Pancreas (tissue), 10 donors: ENCODE results near the gene CYSTM1. TPM values are rescaled to one million over a fixed set of nuclear protein-coding genes. Genes with fewer than 3 reads are reported as not detected.

Experiments
- ATAC-seq, 4 donors: fragments of 200-7000 bp; cut with Tn5 transposase; one replicate each; pipeline versions ENCODE4 v1.8.0 to v1.9.1; 2020; ENCODE audit warnings: mild to moderate bottlenecking in 4 of 4, moderate library complexity in 4 of 4
- DNase-seq, 6 donors: peaks; one replicate each; pipeline ENCODE4 v3.0.0-alpha.2; 2020
- FAIRE-seq: peaks from 2 replicates; lab custom pipeline; 2012; peaks lifted over from hg19 to GRCh38; lab: Jason Lieb, UNC
- H3K27ac ChIP-seq, 4 donors: fragments of 200-600 bp; sonication (generic); 1 replicate in 3 of 4; 2 replicates in 1 of 4; pipeline versions ENCODE4 v1.5.0 to v1.8.0; 2020
- H3K27me3 ChIP-seq, 4 donors: fragments of 200-600 bp; one replicate each; pipeline ENCODE4 v1.8.0; 2021
- H3K36me3 ChIP-seq, 3 donors: fragments of 200-600 bp; sonication (generic) in 1 of 3; one replicate each; pipeline versions ENCODE4 v1.5.0 to v1.8.0; 2020 to 2021
- H3K4me1 ChIP-seq, 3 donors: fragments of 200-600 bp; one replicate each; pipeline ENCODE4 v1.8.0; 2021
- H3K4me3 ChIP-seq, 4 donors: fragments of 200-600 bp; sonication (generic) in 2 of 4; one replicate each; pipeline versions ENCODE4 v1.5.0 to v1.8.0; 2020 to 2021
- H3K9me3 ChIP-seq, 4 donors: fragments of 200-600 bp; one replicate each; pipeline ENCODE4 v1.8.0; 2021
- CTCF ChIP-seq, 4 donors: fragments of 200-600 bp; sonication (generic) in 3 of 4; IDR thresholded peaks; one replicate each; pipeline versions ENCODE4 v1.5.0 to v1.8.0; 2021; ENCODE audit warnings: antibody characterized with exemption in 4 of 4
- WGBS, 2 donors: extraction: QIAGEN DNeasy Blood & Tissue Kit; methylation state at CpG; one replicate each; pipeline ENCODE4 v1.1.7; 2013; 5-methylcytosine and 5-hydroxymethylcytosine counted together
- intact Hi-C, 3 donors: fragments of 100-400 bp; cut with DNase I; formaldehyde crosslinking; loops; one replicate each; pipeline versions ENCODE4 v1.11.1 to v1.14.2; 2022
- polyA plus RNA-seq, 2 donors: library from polyadenylated mRNA; stranded (reverse); fragments of 200-250 nt; gene quantifications; one replicate each; pipeline ENCODE4 v1.2.3, GENCODE V29; 2013
- total RNA-seq, 6 donors: library from RNA; stranded (reverse); fragmentation: NEBNext Ultra II Directional in 4 of 6; extraction: Animal tissue kit (Norgen Biotek cat#: 25700) in 4 of 6; gene quantifications; one replicate each; pipeline versions ENCODE4 v1.2.1 to v1.2.4, GENCODE V29; 2021 to 2023
- donor health status: healthy with polysubstance abuse.
- donor health status: DM: no; HTN: no; CAD: no; lungs with moderate emphysema.
- donor health status: DM: no; HTN: no; CAD: no.
- donor health status: control.
- donor health status: control.
- donor health status: Bipolar disorder and iron deficiency.
- donor health status: DM: yes; HTN: yes; CAD: no.
- donor health status: DM: no; HTN: no; CAD: no.
- donor health status: DM: no; HTN: no; CAD: no.
- donor health status: DM: yes; HTN: yes; CAD: no.

The CYSTM1 gene
- total and polyA plus RNA-seq, 8 donors, result 30.2 to 185 (median 52.8) TPM

- Histone ChIP-seq H3K4me3 (no peak overlapping the region), H3K9me3 (no peaks in the 10 kb centered on the region), H3K27ac (no peak overlapping the region), H3K36me3 (no peaks in the 10 kb centered on the region), H3K27me3 (no peaks in the 10 kb centered on the region), H3K4me1 (peaks cover 12 to 19% (median 14%) of the 10 kb centered on the region in 3 donors)
- WGBS, 2 donors, result 87 to 93% methylated on average over 1 of the region's 1 CpG
- TF ChIP-seq CTCF (IDR thresholded peaks at IDR 0.05), result peak in 1 of 4 donors; percentile 9
- FAIRE-seq (no peak), ATAC-seq (no peak), DNase-seq (no peak)
- intact Hi-C loops, result no loop called here
These were observed 5.6 kb upstream of the CYSTM1 start for GRCh38 chr5:140169410-140169809.

DNA sequence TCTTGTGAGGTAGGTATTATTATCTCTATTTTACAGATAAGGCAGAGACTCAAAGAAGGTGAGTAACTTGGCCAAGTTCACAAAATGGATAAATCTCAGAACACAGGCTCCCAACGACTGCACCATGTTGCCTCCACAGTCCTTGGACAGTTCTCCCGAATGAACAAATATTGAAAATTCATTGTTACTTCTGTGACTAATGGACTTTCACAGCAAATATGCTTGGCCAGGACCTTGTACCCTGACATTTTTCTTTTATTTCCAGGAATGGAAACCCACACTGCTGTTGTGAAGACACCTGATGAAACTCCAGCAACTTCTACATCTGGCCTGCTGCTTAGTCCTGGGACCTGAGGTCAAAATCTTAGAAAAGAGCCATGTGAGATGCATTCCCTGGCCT is 2.5 kb upstream of the CYSTM1 start:
- Histone ChIP-seq H3K9me3 (no peaks in the 10 kb centered on the region), H3K36me3 (no peaks in the 10 kb centered on the region), H3K4me1 (peaks cover 0 to 11% (median 9%) of the 10 kb centered on the region in 3 donors), H3K4me3 (no peak overlapping the region), H3K27ac (no peak overlapping the region), H3K27me3 (no peaks in the 10 kb centered on the region)
- ATAC-seq, result no peak
- WGBS, 2 donors, result 61 to 64% methylated on average over 2 of the region's 2 CpGs
- no peak for DNase-seq
- TF ChIP-seq CTCF (IDR thresholded peaks at IDR 0.05), result no peak
- intact Hi-C loops, result loop anchor here in 1 of 3 donors (5.0 kb wide), 1 partner anchor 175 kb away; the partner anchor contains the start of gene HBEGF
- no peak for FAIRE-seq

DNA sequence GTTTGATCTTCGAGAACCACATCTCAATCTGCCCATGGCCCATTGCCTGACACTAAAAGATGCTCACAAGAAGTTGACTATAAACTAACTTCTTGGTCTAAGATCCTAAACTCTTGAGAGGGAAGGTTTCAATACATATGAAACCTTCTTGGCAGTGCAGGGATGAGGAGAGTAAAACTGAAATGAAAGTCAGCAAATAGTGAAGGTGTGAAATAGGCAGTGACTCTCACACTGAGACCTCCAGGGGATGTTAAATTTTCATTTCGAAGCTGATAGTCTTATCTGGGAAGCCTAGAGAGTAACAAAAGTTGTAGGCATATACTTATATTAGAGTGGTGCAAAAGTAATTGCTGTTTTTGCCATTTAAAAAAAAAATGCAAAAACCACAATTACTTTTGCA is 974 bp upstream of the CYSTM1 start:
- TF ChIP-seq CTCF (IDR thresholded peaks at IDR 0.05), result no peak
- Histone ChIP-seq H3K9me3 (no peaks in the 10 kb centered on the region), H3K27ac (peak overlapping the region in 1 of 4 donors; percentile 100), H3K4me3 (no peak overlapping the region), H3K27me3 (no peaks in the 10 kb centered on the region), H3K36me3 (no peaks in the 10 kb centered on the region), H3K4me1 (peaks cover 5 to 26% (median 23%) of the 10 kb centered on the region in 3 donors)
- 74 to 75% methylated on average over 2 of the region's 2 CpGs for WGBS, 2 donors
- ATAC-seq (no peak), DNase-seq (no peak), FAIRE-seq (no peak)
- intact Hi-C loops, result loop anchor here in 1 of 3 donors (5.0 kb wide), 1 partner anchor 173 kb away; the partner anchor contains the start of gene HBEGF

- Histone ChIP-seq H3K4me1 (peaks cover 12 to 34% (median 30%) of the 10 kb centered on the region in 3 donors), H3K9me3 (no peaks in the 10 kb centered on the region), H3K27ac (peak overlapping the region; percentile 99 to 100 (median 100)), H3K36me3 (no peaks in the 10 kb centered on the region), H3K27me3 (no peaks in the 10 kb centered on the region), H3K4me3 (peak overlapping the region; percentile 78 to 98 (median 97))
- intact Hi-C loops, result no loop called here
- no peak for TF ChIP-seq CTCF (IDR thresholded peaks at IDR 0.05)
- 0% methylated on average over 46 to 58 of the region's 58 CpGs for WGBS, 2 donors
- ATAC-seq (peak; percentile 68 to 79 (median 70)), FAIRE-seq (no peak), DNase-seq (peak; percentile 78 to 94 (median 82))
These were observed 511 bp downstream of the CYSTM1 start for GRCh38 chr5:140175367-140176030.

- intact Hi-C loops, result no loop called here
- TF ChIP-seq CTCF (IDR thresholded peaks at IDR 0.05), result no peak
- DNase-seq (no peak), FAIRE-seq (no peak), ATAC-seq (no peak)
- no peaks in the 10 kb centered on the region for H3K9me3 ChIP-seq
- H3K36me3 ChIP-seq, result no peaks in the 10 kb centered on the region
- 4 to 8% methylated on average over 4 of the region's 4 CpGs for WGBS, 2 donors
- H3K27me3 ChIP-seq, result no peaks in the 10 kb centered on the region
- H3K4me1 ChIP-seq, result peaks cover 17 to 39% (median 35%) of the 10 kb centered on the region in 3 donors
- peak overlapping the region; percentile 78 to 98 (median 97) for H3K4me3 ChIP-seq
- peak overlapping the region; percentile 99 to 100 (median 100) for H3K27ac ChIP-seq
These were observed 1.0 kb downstream of the CYSTM1 start for GRCh38 chr5:140176031-140176387.
